GM23338 (cell line): Measurements from ENCODE around the gene GRIK4. TPM values are rescaled to one million over a fixed set of nuclear protein-coding genes. Genes with fewer than 3 reads are reported as not detected.

Experiments used
- ATAC-seq: fragments of 200-7000 bp; cut with Tn5 transposase; 3 replicates; pipeline ENCODE4 v1.9.1; 2020
- DNase-seq: peaks from one replicate; pipeline ENCODE4 v3.0.0-alpha.2; 2015; ENCODE audit warnings: low spot score
- H2AFZ ChIP-seq: fragments of 200-600 bp; sonication (generic); 2 replicates; pipeline ENCODE4 v1.8.0; 2016; ENCODE audit warnings: antibody characterized with exemption, mild to moderate bottlenecking, moderate library complexity
- H3F3A ChIP-seq: fragments of 200-600 bp; sonication (generic); replicated peaks from 2 replicates; pipeline ENCODE4 v1.8.0; 2017; ENCODE audit warnings: antibody characterized with exemption, mixed run types, low read depth
- H3K27ac ChIP-seq: fragments of 200-600 bp; sonication (generic); 2 replicates; pipeline ENCODE4 v1.6.1; 2016; ENCODE audit warnings: low read depth
- H3K27me3 ChIP-seq: fragments of 200-600 bp; sonication (generic); 2 replicates; pipeline ENCODE4 v1.8.0; 2016; ENCODE audit warnings: mild to moderate bottlenecking, mixed run types, moderate library complexity; ENCODE audit not compliant: insufficient read depth
- H3K36me3 ChIP-seq: fragments of 200-600 bp; sonication (generic); 2 replicates; pipeline ENCODE4 v1.8.0; 2016; ENCODE audit warnings: mild to moderate bottlenecking; ENCODE audit not compliant: insufficient read depth
- H3K4me1 ChIP-seq: fragments of 200-600 bp; sonication (generic); 2 replicates; pipeline ENCODE4 v1.8.0; 2016; ENCODE audit warnings: mild to moderate bottlenecking, moderate library complexity; ENCODE audit not compliant: insufficient read depth
- H3K4me2 ChIP-seq: fragments of 200-600 bp; sonication (generic); 2 replicates; pipeline ENCODE4 v1.7.1; 2017; ENCODE audit warnings: mixed run types
- H3K4me3 ChIP-seq: fragments of 200-600 bp; sonication (generic); 2 replicates; pipeline ENCODE4 v1.6.1; 2016; ENCODE audit warnings: mixed run types
- H3K79me2 ChIP-seq: fragments of 200-600 bp; sonication (generic); replicated peaks from 2 replicates; pipeline ENCODE4 v1.8.0; 2017; ENCODE audit warnings: mild to moderate bottlenecking; ENCODE audit not compliant: insufficient read depth
- H3K9me2 ChIP-seq: fragments of 200-600 bp; sonication (generic); 2 replicates; pipeline ENCODE4 v1.8.0; 2017; ENCODE audit not compliant: insufficient read depth
- H4K20me1 ChIP-seq: fragments of 200-600 bp; sonication (generic); replicated peaks from 2 replicates; pipeline ENCODE4 v1.8.0; 2017; ENCODE audit warnings: mild to moderate bottlenecking; ENCODE audit not compliant: insufficient read depth
- H3K27ac Mint-ChIP-seq: 2 replicates; pipeline ENCODE4 v1.8.0; 2020; ENCODE audit warnings: inconsistent platforms, mild to moderate bottlenecking, moderate library complexity, mixed read lengths
- H3K27me3 Mint-ChIP-seq: 3 replicates; pipeline ENCODE4 v1.8.0; 2022; ENCODE audit warnings: low read depth, mild to moderate bottlenecking, moderate library complexity, mixed read lengths, inconsistent platforms; ENCODE audit not compliant: insufficient read depth, poor library complexity
- H3K36me3 Mint-ChIP-seq: 3 replicates; pipeline ENCODE4 v1.8.0; 2021; ENCODE audit warnings: low read depth, mild to moderate bottlenecking, inconsistent platforms, moderate library complexity, mixed read lengths
- H3K4me1 Mint-ChIP-seq: 3 replicates; pipeline ENCODE4 v1.8.0; 2020; ENCODE audit warnings: mild to moderate bottlenecking, inconsistent platforms, mixed read lengths
- H3K4me3 Mint-ChIP-seq: 3 replicates; pipeline ENCODE4 v1.8.0; 2021; ENCODE audit warnings: moderate library complexity, mild to moderate bottlenecking, inconsistent platforms, mixed read lengths
- H3K9me3 Mint-ChIP-seq: 3 replicates; pipeline ENCODE4 v1.8.0; 2020; ENCODE audit warnings: moderate library complexity, mild to moderate bottlenecking, inconsistent platforms, mixed read lengths
- CREB1 ChIP-seq: fragments of 250-450 bp; sonication (Bioruptor Pico); IDR thresholded peaks from 2 replicates; pipeline ENCODE4 v1.5.0; 2020; ENCODE audit warnings: low read depth, mild to moderate bottlenecking, moderate library complexity
- EZH2 ChIP-seq: fragments of 200-600 bp; sonication (generic); IDR thresholded peaks from one replicate; pipeline ENCODE4 v1.8.0; 2017; ENCODE audit warnings: antibody characterized with exemption, mild to moderate bottlenecking, low read depth; ENCODE audit not compliant: unreplicated experiment
- EZH2phosphoT487 ChIP-seq: fragments of 200-600 bp; sonication (generic); IDR thresholded peaks from one replicate; pipeline ENCODE4 v1.8.1; 2018; ENCODE audit warnings: antibody characterized with exemption; ENCODE audit not compliant: unreplicated experiment
- JUNB ChIP-seq: IDR thresholded peaks from one replicate; pipeline ENCODE4 v1.6.1; 2016; ENCODE audit warnings: antibody characterized with exemption; ENCODE audit not compliant: unreplicated experiment
- NANOG ChIP-seq: IDR thresholded peaks from 2 replicates; pipeline ENCODE4 v1.6.1; 2016; ENCODE audit warnings: antibody characterized with exemption, borderline replicate concordance
- POLR2AphosphoS5 ChIP-seq: IDR thresholded peaks from 2 replicates; pipeline ENCODE4 v1.6.1; 2016; ENCODE audit warnings: antibody characterized with exemption, low read depth
- STAT1 ChIP-seq: IDR thresholded peaks from one replicate; pipeline ENCODE4 v1.6.1; 2016; ENCODE audit warnings: antibody characterized with exemption; ENCODE audit not compliant: unreplicated experiment
- ZNF114 ChIP-seq: fragments of 250-450 bp; sonication (Bioruptor Pico); IDR thresholded peaks from 2 replicates; pipeline ENCODE4 v1.5.0; 2020; ENCODE audit warnings: mild to moderate bottlenecking, moderate library complexity
- ZNF331 ChIP-seq: fragments of 250-450 bp; sonication (Bioruptor Pico); IDR thresholded peaks from 2 replicates; pipeline ENCODE4 v1.5.0; 2020; ENCODE audit warnings: low read depth, mild to moderate bottlenecking, moderate library complexity
- polyA plus RNA-seq: library from polyadenylated mRNA; unstranded; fragments of >200 nt; fragmentation: Nextera tagmentation; extraction: Ambion mirVana; gene quantifications from 2 replicates; pipeline ENCODE4 v1.2.1, GENCODE V29; 2016
- total RNA-seq: library from RNA; depleted of rRNA; stranded (reverse); fragments of >200 nt; shearing (Covaris generic); gene quantifications from 2 replicates; pipeline ENCODE4 v1.2.3, GENCODE V29; 2014
- TF ChIP-seq, protein P1 (sequence below), 2 experiments: fragments of 200-600 bp in 1 of 2; sonication (generic) in 1 of 2; conservative IDR thresholded peaks; 2 replicates each; pipeline versions ENCODE4 v1.5.1 to v1.6.1; 2016 to 2017; ENCODE audit warnings: antibody characterized with exemption in 2 of 2, low read depth in 2 of 2, mild to moderate bottlenecking in 2 of 2, moderate library complexity in 1 of 2
- TF ChIP-seq, protein P2 (sequence below): fragments of 250-450 bp; sonication (Bioruptor Pico); IDR thresholded peaks from 2 replicates; pipeline ENCODE4 v1.5.0; 2020; ENCODE audit warnings: mild to moderate bottlenecking, moderate library complexity
- TF ChIP-seq, protein P3 (sequence below): IDR thresholded peaks from one replicate; pipeline ENCODE4 v1.6.1; 2018; ENCODE audit warnings: antibody characterized with exemption; ENCODE audit not compliant: unreplicated experiment
- TF ChIP-seq, protein P4 (sequence below): IDR thresholded peaks from 2 replicates; pipeline ENCODE4 v1.6.1; 2016; ENCODE audit warnings: antibody characterized with exemption

Gene GRIK4
- total and polyA plus RNA-seq, 2 experiments from 2014 or later, result 0.63 to 2.2 TPM

DNA sequence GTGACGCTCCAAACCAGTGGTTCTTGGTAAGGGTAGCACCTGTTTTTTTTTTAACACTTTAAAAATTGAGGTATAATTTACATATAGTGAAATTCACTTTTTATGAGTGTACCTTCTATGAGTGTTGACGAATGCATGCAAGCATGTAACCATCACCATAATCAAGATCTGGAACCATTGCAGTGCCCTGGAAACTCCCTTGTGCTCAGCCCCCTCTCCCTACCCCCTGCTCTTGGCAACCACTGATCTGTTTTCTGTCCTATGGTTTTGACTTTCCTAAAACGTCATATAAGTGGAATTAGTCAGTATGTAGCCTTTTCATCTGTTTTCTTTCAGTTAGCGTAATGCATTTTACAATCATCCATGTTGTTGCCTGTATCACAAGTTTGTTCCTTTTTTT lies 212.2 kb downstream of the GRIK4 start:
- Mint-ChIP-seq H3K36me3 (no peaks in the 10 kb centered on the region), H3K27me3 (peaks cover 3% of the 10 kb centered on the region), H3K4me1 (peaks cover 22% of the 10 kb centered on the region), H3K27ac (no peak overlapping the region), H3K9me3 (peaks cover 4% of the 10 kb centered on the region; the same call in 2 of the 3 replicates), H3K4me3 (no peak overlapping the region)
- DNase-seq (no peak), ATAC-seq (no peak)
- H3F3A ChIP-seq, result no peaks in the 10 kb centered on the region
- no peaks in the 10 kb centered on the region for H3K27me3 ChIP-seq
- no peak overlapping the region for H3K4me2 ChIP-seq
- H3K27ac ChIP-seq, result no peak overlapping the region
- TF ChIP-seq EZH2 (no peak), ZNF331 (no peak), NANOG (no peak), JUNB (no peak), POLR2AphosphoS5 (no peak), CREB1 (no peak), STAT1 (no peak), ZNF114 (CRISPR knock-in tag) (no peak), EZH2phosphoT487 (no peak)
- TF ChIP-seq, protein P1, sequence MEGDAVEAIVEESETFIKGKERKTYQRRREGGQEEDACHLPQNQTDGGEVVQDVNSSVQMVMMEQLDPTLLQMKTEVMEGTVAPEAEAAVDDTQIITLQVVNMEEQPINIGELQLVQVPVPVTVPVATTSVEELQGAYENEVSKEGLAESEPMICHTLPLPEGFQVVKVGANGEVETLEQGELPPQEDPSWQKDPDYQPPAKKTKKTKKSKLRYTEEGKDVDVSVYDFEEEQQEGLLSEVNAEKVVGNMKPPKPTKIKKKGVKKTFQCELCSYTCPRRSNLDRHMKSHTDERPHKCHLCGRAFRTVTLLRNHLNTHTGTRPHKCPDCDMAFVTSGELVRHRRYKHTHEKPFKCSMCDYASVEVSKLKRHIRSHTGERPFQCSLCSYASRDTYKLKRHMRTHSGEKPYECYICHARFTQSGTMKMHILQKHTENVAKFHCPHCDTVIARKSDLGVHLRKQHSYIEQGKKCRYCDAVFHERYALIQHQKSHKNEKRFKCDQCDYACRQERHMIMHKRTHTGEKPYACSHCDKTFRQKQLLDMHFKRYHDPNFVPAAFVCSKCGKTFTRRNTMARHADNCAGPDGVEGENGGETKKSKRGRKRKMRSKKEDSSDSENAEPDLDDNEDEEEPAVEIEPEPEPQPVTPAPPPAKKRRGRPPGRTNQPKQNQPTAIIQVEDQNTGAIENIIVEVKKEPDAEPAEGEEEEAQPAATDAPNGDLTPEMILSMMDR (conservative IDR thresholded peaks at IDR 0.05; ENCODE audit: low read depth in 2 of 2), result no peak
- TF ChIP-seq, protein P2, sequence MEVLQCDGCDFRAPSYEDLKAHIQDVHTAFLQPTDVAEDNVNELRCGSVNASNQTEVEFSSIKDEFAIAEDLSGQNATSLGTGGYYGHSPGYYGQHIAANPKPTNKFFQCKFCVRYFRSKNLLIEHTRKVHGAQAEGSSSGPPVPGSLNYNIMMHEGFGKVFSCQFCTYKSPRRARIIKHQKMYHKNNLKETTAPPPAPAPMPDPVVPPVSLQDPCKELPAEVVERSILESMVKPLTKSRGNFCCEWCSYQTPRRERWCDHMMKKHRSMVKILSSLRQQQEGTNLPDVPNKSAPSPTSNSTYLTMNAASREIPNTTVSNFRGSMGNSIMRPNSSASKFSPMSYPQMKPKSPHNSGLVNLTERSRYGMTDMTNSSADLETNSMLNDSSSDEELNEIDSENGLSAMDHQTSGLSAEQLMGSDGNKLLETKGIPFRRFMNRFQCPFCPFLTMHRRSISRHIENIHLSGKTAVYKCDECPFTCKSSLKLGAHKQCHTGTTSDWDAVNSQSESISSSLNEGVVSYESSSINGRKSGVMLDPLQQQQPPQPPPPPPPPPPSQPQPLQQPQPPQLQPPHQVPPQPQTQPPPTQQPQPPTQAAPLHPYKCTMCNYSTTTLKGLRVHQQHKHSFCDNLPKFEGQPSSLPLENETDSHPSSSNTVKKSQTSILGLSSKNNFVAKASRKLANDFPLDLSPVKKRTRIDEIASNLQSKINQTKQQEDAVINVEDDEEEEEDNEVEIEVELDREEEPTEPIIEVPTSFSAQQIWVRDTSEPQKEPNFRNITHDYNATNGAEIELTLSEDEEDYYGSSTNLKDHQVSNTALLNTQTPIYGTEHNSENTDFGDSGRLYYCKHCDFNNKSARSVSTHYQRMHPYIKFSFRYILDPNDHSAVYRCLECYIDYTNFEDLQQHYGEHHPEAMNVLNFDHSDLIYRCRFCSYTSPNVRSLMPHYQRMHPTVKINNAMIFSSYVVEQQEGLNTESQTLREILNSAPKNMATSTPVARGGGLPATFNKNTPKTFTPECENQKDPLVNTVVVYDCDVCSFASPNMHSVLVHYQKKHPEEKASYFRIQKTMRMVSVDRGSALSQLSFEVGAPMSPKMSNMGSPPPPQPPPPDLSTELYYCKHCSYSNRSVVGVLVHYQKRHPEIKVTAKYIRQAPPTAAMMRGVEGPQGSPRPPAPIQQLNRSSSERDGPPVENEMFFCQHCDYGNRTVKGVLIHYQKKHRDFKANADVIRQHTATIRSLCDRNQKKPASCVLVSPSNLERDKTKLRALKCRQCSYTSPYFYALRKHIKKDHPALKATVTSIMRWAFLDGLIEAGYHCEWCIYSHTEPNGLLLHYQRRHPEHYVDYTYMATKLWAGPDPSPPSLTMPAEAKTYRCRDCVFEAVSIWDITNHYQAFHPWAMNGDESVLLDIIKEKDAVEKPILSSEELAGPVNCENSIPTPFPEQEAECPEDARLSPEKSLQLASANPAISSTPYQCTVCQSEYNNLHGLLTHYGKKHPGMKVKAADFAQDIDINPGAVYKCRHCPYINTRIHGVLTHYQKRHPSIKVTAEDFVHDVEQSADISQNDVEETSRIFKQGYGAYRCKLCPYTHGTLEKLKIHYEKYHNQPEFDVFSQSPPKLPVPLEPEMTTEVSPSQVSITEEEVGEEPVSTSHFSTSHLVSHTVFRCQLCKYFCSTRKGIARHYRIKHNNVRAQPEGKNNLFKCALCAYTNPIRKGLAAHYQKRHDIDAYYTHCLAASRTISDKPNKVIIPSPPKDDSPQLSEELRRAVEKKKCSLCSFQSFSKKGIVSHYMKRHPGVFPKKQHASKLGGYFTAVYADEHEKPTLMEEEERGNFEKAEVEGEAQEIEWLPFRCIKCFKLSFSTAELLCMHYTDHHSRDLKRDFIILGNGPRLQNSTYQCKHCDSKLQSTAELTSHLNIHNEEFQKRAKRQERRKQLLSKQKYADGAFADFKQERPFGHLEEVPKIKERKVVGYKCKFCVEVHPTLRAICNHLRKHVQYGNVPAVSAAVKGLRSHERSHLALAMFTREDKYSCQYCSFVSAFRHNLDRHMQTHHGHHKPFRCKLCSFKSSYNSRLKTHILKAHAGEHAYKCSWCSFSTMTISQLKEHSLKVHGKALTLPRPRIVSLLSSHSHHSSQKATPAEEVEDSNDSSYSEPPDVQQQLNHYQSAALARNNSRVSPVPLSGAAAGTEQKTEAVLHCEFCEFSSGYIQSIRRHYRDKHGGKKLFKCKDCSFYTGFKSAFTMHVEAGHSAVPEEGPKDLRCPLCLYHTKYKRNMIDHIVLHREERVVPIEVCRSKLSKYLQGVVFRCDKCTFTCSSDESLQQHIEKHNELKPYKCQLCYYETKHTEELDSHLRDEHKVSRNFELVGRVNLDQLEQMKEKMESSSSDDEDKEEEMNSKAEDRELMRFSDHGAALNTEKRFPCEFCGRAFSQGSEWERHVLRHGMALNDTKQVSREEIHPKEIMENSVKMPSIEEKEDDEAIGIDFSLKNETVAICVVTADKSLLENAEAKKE (CRISPR knock-in tag), result no peak
- TF ChIP-seq, protein P3, sequence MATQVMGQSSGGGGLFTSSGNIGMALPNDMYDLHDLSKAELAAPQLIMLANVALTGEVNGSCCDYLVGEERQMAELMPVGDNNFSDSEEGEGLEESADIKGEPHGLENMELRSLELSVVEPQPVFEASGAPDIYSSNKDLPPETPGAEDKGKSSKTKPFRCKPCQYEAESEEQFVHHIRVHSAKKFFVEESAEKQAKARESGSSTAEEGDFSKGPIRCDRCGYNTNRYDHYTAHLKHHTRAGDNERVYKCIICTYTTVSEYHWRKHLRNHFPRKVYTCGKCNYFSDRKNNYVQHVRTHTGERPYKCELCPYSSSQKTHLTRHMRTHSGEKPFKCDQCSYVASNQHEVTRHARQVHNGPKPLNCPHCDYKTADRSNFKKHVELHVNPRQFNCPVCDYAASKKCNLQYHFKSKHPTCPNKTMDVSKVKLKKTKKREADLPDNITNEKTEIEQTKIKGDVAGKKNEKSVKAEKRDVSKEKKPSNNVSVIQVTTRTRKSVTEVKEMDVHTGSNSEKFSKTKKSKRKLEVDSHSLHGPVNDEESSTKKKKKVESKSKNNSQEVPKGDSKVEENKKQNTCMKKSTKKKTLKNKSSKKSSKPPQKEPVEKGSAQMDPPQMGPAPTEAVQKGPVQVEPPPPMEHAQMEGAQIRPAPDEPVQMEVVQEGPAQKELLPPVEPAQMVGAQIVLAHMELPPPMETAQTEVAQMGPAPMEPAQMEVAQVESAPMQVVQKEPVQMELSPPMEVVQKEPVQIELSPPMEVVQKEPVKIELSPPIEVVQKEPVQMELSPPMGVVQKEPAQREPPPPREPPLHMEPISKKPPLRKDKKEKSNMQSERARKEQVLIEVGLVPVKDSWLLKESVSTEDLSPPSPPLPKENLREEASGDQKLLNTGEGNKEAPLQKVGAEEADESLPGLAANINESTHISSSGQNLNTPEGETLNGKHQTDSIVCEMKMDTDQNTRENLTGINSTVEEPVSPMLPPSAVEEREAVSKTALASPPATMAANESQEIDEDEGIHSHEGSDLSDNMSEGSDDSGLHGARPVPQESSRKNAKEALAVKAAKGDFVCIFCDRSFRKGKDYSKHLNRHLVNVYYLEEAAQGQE, result no peak
- TF ChIP-seq, protein P4, sequence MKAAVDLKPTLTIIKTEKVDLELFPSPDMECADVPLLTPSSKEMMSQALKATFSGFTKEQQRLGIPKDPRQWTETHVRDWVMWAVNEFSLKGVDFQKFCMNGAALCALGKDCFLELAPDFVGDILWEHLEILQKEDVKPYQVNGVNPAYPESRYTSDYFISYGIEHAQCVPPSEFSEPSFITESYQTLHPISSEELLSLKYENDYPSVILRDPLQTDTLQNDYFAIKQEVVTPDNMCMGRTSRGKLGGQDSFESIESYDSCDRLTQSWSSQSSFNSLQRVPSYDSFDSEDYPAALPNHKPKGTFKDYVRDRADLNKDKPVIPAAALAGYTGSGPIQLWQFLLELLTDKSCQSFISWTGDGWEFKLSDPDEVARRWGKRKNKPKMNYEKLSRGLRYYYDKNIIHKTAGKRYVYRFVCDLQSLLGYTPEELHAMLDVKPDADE, result no peak
- H3K36me3 ChIP-seq, result no peaks in the 10 kb centered on the region
- no peak overlapping the region for H2AFZ ChIP-seq
- peaks cover 5% of the 10 kb centered on the region; the same call in 1 of the 2 replicates for H3K9me2 ChIP-seq
- H3K4me3 ChIP-seq, result no peak overlapping the region
- H4K20me1 ChIP-seq, result no peaks in the 10 kb centered on the region
- H3K4me1 ChIP-seq, result peaks cover 12% of the 10 kb centered on the region
- H3K79me2 ChIP-seq, result no peaks in the 10 kb centered on the region
